22Rv1 (cell line): ENCODE results near the gene SVOPL.

Experiments used
- CTCF ChIP-seq: fragments of 450-650 bp; IDR thresholded peaks from 2 replicates; pipeline ENCODE4 v1.5.1; 2017; ENCODE audit warnings: mild to moderate bottlenecking
- ZFX ChIP-seq: fragments of 450-650 bp; IDR thresholded peaks from 2 replicates; pipeline ENCODE4 v1.6.1; 2017; ENCODE audit warnings: antibody characterized with exemption, borderline replicate concordance

GRCh38 chr7:138551102-138551501 is 150.1 kb downstream of the SVOPL start:
- TF ChIP-seq CTCF (no peak), ZFX (no peak)
